ENCODE measurements around the gene LHFPL6.

DNA sequence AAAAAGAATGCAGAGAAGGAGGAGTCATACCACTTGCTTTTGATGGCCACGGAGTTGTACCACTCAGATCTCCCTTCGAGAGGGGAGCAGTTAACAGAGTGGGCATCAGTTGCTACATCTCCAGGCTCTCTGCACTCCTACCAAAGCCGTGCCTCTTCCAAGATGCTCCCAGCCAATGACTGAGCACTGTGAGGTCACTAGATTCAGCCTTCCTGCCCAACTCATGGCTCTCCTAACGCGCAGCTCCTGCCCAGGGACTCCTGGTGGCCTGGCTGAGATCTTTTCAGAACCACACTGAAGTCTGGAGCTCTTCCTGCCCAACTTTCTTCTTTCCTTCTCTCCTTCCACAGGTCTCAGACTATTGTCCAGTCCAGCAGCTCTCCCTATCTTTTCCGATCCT lies 66.7 kb downstream of the LHFPL6 start:
- TF ChIP-seq, protein P1, sequence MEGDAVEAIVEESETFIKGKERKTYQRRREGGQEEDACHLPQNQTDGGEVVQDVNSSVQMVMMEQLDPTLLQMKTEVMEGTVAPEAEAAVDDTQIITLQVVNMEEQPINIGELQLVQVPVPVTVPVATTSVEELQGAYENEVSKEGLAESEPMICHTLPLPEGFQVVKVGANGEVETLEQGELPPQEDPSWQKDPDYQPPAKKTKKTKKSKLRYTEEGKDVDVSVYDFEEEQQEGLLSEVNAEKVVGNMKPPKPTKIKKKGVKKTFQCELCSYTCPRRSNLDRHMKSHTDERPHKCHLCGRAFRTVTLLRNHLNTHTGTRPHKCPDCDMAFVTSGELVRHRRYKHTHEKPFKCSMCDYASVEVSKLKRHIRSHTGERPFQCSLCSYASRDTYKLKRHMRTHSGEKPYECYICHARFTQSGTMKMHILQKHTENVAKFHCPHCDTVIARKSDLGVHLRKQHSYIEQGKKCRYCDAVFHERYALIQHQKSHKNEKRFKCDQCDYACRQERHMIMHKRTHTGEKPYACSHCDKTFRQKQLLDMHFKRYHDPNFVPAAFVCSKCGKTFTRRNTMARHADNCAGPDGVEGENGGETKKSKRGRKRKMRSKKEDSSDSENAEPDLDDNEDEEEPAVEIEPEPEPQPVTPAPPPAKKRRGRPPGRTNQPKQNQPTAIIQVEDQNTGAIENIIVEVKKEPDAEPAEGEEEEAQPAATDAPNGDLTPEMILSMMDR (IDR thresholded peaks at IDR 0.05) = no peak
- no peak for TF ChIP-seq POLR2A (IDR thresholded peaks at IDR 0.05)
